HG03103 (cell line): ENCODE data around the gene TSC1.
A peak's percentile ranks its signal among the peaks of the same experiment; 100 is the strongest.
"Not testable (repeated sequence)": the region's sequence is repeated elsewhere in the genome, so short reads cannot be mapped to it uniquely, and the experiment has no call there.

Experiments used
- ATAC-seq: cut with Tn5 transposase; IDR thresholded peaks from one replicate; pipeline ENCODE4 v1.9.1; 2021; ENCODE audit warnings: low read depth; ENCODE audit not compliant: unreplicated experiment

Gene TSC1

GRCh38 chr9:132978112-132978450 is 33.7 kb upstream of the TSC1 start:
- ATAC-seq: no peak

- no peak for ATAC-seq
Measured at GRCh38 chr9:132976571-132976970, 32.2 kb upstream of the TSC1 start.

- no peak for ATAC-seq
Measured at GRCh38 chr9:132975961-132976360, 31.5 kb upstream of the TSC1 start.

GRCh38 chr9:132973713-132974112 is 29.3 kb upstream of the TSC1 start:
- no peak for ATAC-seq

- no peak for ATAC-seq
Measured at GRCh38 chr9:132973166-132973565, 28.8 kb upstream of the TSC1 start.

- no peak for ATAC-seq
Measured at GRCh38 chr9:132970324-132971062, 26.1 kb upstream of the TSC1 start.

- ATAC-seq: no peak
Measured at GRCh38 chr9:132969783-132970182, 25.4 kb upstream of the TSC1 start.

GRCh38 chr9:132967908-132968307 is 23.5 kb upstream of the TSC1 start:
- not testable (repeated sequence) for ATAC-seq

GRCh38 chr9:132965478-132965877 is 21.1 kb upstream of the TSC1 start:
- ATAC-seq: no peak

- no peak for ATAC-seq
Measured at GRCh38 chr9:132961002-132961401, 16.6 kb upstream of the TSC1 start.

- no peak for ATAC-seq
Measured at GRCh38 chr9:132957805-132958204, 13.4 kb upstream of the TSC1 start.

GRCh38 chr9:132955768-132956167 is 11.4 kb upstream of the TSC1 start:
- no peak for ATAC-seq

GRCh38 chr9:132955123-132955522 is 10.7 kb upstream of the TSC1 start:
- no peak for ATAC-seq

- ATAC-seq: no peak
Measured at GRCh38 chr9:132949709-132950108, 5.3 kb upstream of the TSC1 start.

- ATAC-seq: no peak
Measured at GRCh38 chr9:132948482-132949050, 4.2 kb upstream of the TSC1 start.

GRCh38 chr9:132947756-132948155 is 3.3 kb upstream of the TSC1 start:
- ATAC-seq: no peak

GRCh38 chr9:132946631-132947295 is 2.3 kb upstream of the TSC1 start:
- ATAC-seq: no peak

GRCh38 chr9:132946211-132946610 is 1.8 kb upstream of the TSC1 start:
- ATAC-seq: no peak

- no peak for ATAC-seq
Measured at GRCh38 chr9:132945186-132946130, 1.0 kb upstream of the TSC1 start.

GRCh38 chr9:132943651-132944293 is 644 bp downstream of the TSC1 start:
- peak; percentile 3 for ATAC-seq
